Liver (tissue), 3 donors: ENCODE data around the gene LY86.

ENCODE experiments used
- ATF3 ChIP-seq: IDR thresholded peaks from 2 replicates; pipeline ENCODE4 v1.6.1; 2016; ENCODE audit warnings: antibody characterized with exemption
- CTCF ChIP-seq: fragments of 150-350 bp; IDR thresholded peaks from 2 replicates; pipeline ENCODE4 v1.5.1; 2017; ENCODE audit warnings: improper control_type of control experiment, low read depth, low read length; ENCODE audit not compliant: missing input control
- GABPA ChIP-seq, 2 donors: IDR thresholded peaks in 1 of 2; conservative IDR thresholded peaks in 1 of 2; 2 replicates each; pipeline ENCODE4 v1.6.1; 2016; ENCODE audit warnings: antibody characterized with exemption in 2 of 2, mild to moderate bottlenecking in 1 of 2, moderate library complexity in 1 of 2
- JUND ChIP-seq, 2 donors: IDR thresholded peaks; 2 replicates each; pipeline ENCODE4 v1.6.1; 2016; ENCODE audit warnings: antibody characterized with exemption in 2 of 2
- RAD21 ChIP-seq, 2 donors: IDR thresholded peaks; 2 replicates each; pipeline ENCODE4 v1.6.1; 2016; ENCODE audit warnings: antibody characterized with exemption in 2 of 2, mild to moderate bottlenecking in 2 of 2
- REST ChIP-seq: IDR thresholded peaks from 2 replicates; pipeline ENCODE4 v1.6.1; 2016; ENCODE audit warnings: antibody characterized with exemption, mild to moderate bottlenecking
- RXRA ChIP-seq, 2 donors: IDR thresholded peaks; 2 replicates each; pipeline ENCODE4 v1.6.1; 2017 to 2018; ENCODE audit warnings: antibody characterized with exemption in 2 of 2, mild to moderate bottlenecking in 1 of 2
- TAF1 ChIP-seq: conservative IDR thresholded peaks from 2 replicates; pipeline ENCODE4 v1.6.1; 2016; ENCODE audit warnings: antibody characterized with exemption, mild to moderate bottlenecking
- YY1 ChIP-seq: IDR thresholded peaks from 2 replicates; pipeline ENCODE4 v1.6.1; 2016; ENCODE audit warnings: antibody characterized with exemption, mild to moderate bottlenecking
- donor health status: healthy.
- donor health status: healthy.

GRCh38 chr6:6694825-6695624 lies 106.5 kb downstream of the LY86 start:
- no peak for TF ChIP-seq CTCF
- TF ChIP-seq REST = no peak
- TF ChIP-seq TAF1 = no peak
- TF ChIP-seq YY1 = no peak
- no peak for TF ChIP-seq RXRA (IDR thresholded peaks at IDR 0.05)
- TF ChIP-seq GABPA (IDR thresholded peaks at IDR 0.05 in 1 of 2, conservative IDR thresholded peaks at IDR 0.05 in 1 of 2) = no peak
- TF ChIP-seq RAD21 (IDR thresholded peaks at IDR 0.05) = no peak
- TF ChIP-seq ATF3 = no peak
- no peak for TF ChIP-seq JUND (IDR thresholded peaks at IDR 0.05)
